ENCODE measurements around the gene RPL9. TPM values are rescaled to one million over a fixed set of nuclear protein-coding genes. Genes with fewer than 3 reads are reported as not detected.

RPL9 gene
- total and polyA plus RNA-seq, 2 of the 13 experiments (the other 11 are each of a cell fraction or from before 2014, with no cell fraction given) = 993 to 2,148 TPM

GRCh38 chr4:39429476-39430334, 29.0 kb downstream of the RPL9 start (continued):
- TF ChIP-seq SYNCRIP (IDR thresholded peaks at IDR 0.05; ENCODE audit: insufficient read depth, low read depth, low read length) (no peak), EP300 (IDR thresholded peaks at IDR 0.05; ENCODE audit: low read depth in 2 of 2, low read length in 2 of 2) (peak; percentile 13 to 79; a peak in 3 of 4 replicates), EP300 (CRISPR knock-in tag; IDR thresholded peaks at IDR 0.05; ENCODE audit: borderline replicate concordance) (0 out of 2 replicates have a peak, but pooled peaks have one; percentile 47), ASH2L (IDR thresholded peaks at IDR 0.05; ENCODE audit: insufficient read length, low read depth, low read length) (peak; percentile 73), TARDBP (CRISPR knock-in tag; IDR thresholded peaks at IDR 0.05) (peak; percentile 38; the same call in 1 of the 2 replicates), TBX2 (CRISPR knock-in tag; IDR thresholded peaks at IDR 0.05; ENCODE audit: borderline replicate concordance) (peak; percentile 69; the same call in 1 of the 2 replicates), GFI1 (CRISPR knock-in tag; IDR thresholded peaks at IDR 0.05; ENCODE audit: borderline replicate concordance) (peak; percentile 79; the same call in 1 of the 2 replicates), RBM22 (optimal IDR thresholded peaks at IDR 0.05; ENCODE audit: low read length) (peak; percentile 89), ZNF142 (CRISPR knock-in tag; IDR thresholded peaks at IDR 0.05) (no peak), KLF9 (CRISPR knock-in tag; IDR thresholded peaks at IDR 0.05; ENCODE audit: low read depth) (no peak), TFAP4 (IDR thresholded peaks at IDR 0.05; ENCODE audit: borderline replicate concordance, low read depth) (no peak), STAT6 (CRISPR knock-in tag; IDR thresholded peaks at IDR 0.05; ENCODE audit: borderline replicate concordance) (0 out of 2 replicates have a peak, but pooled peaks have one; percentile 39), ZNF281 (CRISPR knock-in tag; IDR thresholded peaks at IDR 0.05; ENCODE audit: borderline replicate concordance) (peak; percentile 69), PHF8 (CRISPR knock-in tag; IDR thresholded peaks at IDR 0.05) (no peak)

Data from HepG2 (cell line).